ENCODE data around the gene RXRA. TPM values are rescaled to one million over a fixed set of nuclear protein-coding genes. Genes with fewer than 3 reads are reported as not detected.

The RXRA gene
- total and polyA plus RNA-seq, 4 donors, result 41.5 to 116 (median 74.1) TPM

DNA sequence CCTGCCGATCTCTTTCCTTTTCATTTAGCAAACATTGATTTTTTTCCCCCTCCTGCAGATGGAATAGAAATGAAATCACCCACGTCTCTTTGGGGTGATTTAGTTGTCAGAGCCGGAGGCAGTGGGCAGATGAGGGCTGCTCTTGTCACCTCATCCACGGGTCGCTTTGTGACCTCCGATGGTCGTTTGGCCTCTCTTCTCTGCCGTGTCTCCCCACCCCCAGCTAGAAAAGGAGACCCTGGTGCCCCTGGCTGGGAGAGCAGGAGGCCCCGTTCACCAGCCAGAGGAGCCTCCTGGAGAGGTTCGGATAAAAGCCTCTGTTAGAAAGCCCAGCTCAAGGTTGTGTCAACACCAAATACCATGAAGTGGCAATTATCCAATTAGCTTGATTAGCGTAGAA is 21.6 kb upstream of the RXRA start:
- peaks cover 6 to 16% (median 9%) of the 10 kb centered on the region in 4 donors for H3K4me1 ChIP-seq (ENCODE audit: control insufficient read depth in 4 of 4, insufficient read depth in 4 of 4, low read length in 3 of 4)
- no peaks in the 10 kb centered on the region for H3K27me3 ChIP-seq (ENCODE audit: control insufficient read depth in 4 of 4, insufficient read depth in 4 of 4, low read length in 3 of 4)
- H3K27ac ChIP-seq (ENCODE audit: low read depth in 1 of 2, low read length in 2 of 2), result no peak overlapping the region
- no peaks in the 10 kb centered on the region for H3K36me3 ChIP-seq (ENCODE audit: control insufficient read depth in 4 of 4, insufficient read depth in 3 of 4, low read depth in 1 of 4, low read length in 3 of 4)
- TF ChIP-seq FOXA2 (IDR thresholded peaks at IDR 0.05) (no peak), RXRA (IDR thresholded peaks at IDR 0.05) (no peak), EGR1 (IDR thresholded peaks at IDR 0.05; ENCODE audit: low read depth in 2 of 2) (no peak), MAX (IDR thresholded peaks at IDR 0.05) (no peak), RAD21 (IDR thresholded peaks at IDR 0.05) (no peak), SP1 (IDR thresholded peaks at IDR 0.05) (no peak)
- TF ChIP-seq, protein P1, sequence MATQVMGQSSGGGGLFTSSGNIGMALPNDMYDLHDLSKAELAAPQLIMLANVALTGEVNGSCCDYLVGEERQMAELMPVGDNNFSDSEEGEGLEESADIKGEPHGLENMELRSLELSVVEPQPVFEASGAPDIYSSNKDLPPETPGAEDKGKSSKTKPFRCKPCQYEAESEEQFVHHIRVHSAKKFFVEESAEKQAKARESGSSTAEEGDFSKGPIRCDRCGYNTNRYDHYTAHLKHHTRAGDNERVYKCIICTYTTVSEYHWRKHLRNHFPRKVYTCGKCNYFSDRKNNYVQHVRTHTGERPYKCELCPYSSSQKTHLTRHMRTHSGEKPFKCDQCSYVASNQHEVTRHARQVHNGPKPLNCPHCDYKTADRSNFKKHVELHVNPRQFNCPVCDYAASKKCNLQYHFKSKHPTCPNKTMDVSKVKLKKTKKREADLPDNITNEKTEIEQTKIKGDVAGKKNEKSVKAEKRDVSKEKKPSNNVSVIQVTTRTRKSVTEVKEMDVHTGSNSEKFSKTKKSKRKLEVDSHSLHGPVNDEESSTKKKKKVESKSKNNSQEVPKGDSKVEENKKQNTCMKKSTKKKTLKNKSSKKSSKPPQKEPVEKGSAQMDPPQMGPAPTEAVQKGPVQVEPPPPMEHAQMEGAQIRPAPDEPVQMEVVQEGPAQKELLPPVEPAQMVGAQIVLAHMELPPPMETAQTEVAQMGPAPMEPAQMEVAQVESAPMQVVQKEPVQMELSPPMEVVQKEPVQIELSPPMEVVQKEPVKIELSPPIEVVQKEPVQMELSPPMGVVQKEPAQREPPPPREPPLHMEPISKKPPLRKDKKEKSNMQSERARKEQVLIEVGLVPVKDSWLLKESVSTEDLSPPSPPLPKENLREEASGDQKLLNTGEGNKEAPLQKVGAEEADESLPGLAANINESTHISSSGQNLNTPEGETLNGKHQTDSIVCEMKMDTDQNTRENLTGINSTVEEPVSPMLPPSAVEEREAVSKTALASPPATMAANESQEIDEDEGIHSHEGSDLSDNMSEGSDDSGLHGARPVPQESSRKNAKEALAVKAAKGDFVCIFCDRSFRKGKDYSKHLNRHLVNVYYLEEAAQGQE (IDR thresholded peaks at IDR 0.05), result no peak
- WGBS, result 87% methylated on average over 11 of the region's 11 CpGs
- H3K4me3 ChIP-seq (ENCODE audit: low read depth in 1 of 3, low read length in 3 of 3), result no peak overlapping the region
- no peak for DNase-seq (ENCODE audit: low spot score)
- no peak overlapping the region for H3K9ac ChIP-seq (ENCODE audit: low read depth in 1 of 2, low read length in 2 of 2)
- no peaks in the 10 kb centered on the region for H3K9me3 ChIP-seq (ENCODE audit: control insufficient read depth in 4 of 4, low read length in 3 of 4)

GRCh38 chr9:134305533-134305932 is 20.7 kb upstream of the RXRA start:
- no peak for DNase-seq (ENCODE audit: low spot score)
- TF ChIP-seq ATF3 (IDR thresholded peaks at IDR 0.05), result no peak
- no peak for TF ChIP-seq MAX (IDR thresholded peaks at IDR 0.05)
- no peak for TF ChIP-seq RXRA (IDR thresholded peaks at IDR 0.05)
- TF ChIP-seq EGR1 (IDR thresholded peaks at IDR 0.05; ENCODE audit: low read depth in 2 of 2), result no peak
- TF ChIP-seq, protein P2, sequence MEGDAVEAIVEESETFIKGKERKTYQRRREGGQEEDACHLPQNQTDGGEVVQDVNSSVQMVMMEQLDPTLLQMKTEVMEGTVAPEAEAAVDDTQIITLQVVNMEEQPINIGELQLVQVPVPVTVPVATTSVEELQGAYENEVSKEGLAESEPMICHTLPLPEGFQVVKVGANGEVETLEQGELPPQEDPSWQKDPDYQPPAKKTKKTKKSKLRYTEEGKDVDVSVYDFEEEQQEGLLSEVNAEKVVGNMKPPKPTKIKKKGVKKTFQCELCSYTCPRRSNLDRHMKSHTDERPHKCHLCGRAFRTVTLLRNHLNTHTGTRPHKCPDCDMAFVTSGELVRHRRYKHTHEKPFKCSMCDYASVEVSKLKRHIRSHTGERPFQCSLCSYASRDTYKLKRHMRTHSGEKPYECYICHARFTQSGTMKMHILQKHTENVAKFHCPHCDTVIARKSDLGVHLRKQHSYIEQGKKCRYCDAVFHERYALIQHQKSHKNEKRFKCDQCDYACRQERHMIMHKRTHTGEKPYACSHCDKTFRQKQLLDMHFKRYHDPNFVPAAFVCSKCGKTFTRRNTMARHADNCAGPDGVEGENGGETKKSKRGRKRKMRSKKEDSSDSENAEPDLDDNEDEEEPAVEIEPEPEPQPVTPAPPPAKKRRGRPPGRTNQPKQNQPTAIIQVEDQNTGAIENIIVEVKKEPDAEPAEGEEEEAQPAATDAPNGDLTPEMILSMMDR (IDR thresholded peaks at IDR 0.05; ENCODE audit: low read depth, low read length, missing input control), result no peak
- no peak for TF ChIP-seq JUND (IDR thresholded peaks at IDR 0.05)
- no peak for TF ChIP-seq TAF1 (conservative IDR thresholded peaks at IDR 0.05)
- no peak for TF ChIP-seq GABPA (IDR thresholded peaks at IDR 0.05 in 1 of 2, conservative IDR thresholded peaks at IDR 0.05 in 1 of 2)
- TF ChIP-seq HNF4A (conservative IDR thresholded peaks at IDR 0.05), result no peak
- no peak for TF ChIP-seq RAD21 (IDR thresholded peaks at IDR 0.05)
- no peak for TF ChIP-seq FOXA2 (IDR thresholded peaks at IDR 0.05)
- no peak for TF ChIP-seq YY1 (IDR thresholded peaks at IDR 0.05)
- no peak for TF ChIP-seq SP1 (IDR thresholded peaks at IDR 0.05)
- no peak for TF ChIP-seq ZBTB33 (IDR thresholded peaks at IDR 0.05)
- TF ChIP-seq, protein P1 (IDR thresholded peaks at IDR 0.05), result no peak
- TF ChIP-seq FOXA1 (IDR thresholded peaks at IDR 0.05), result no peak
- no peak for TF ChIP-seq HNF4G (IDR thresholded peaks at IDR 0.05)
- no peak for TF ChIP-seq NR2F2 (IDR thresholded peaks at IDR 0.05)
- Histone ChIP-seq H3K4me1 (ENCODE audit: control insufficient read depth in 4 of 4, insufficient read depth in 4 of 4, low read length in 3 of 4) (peaks cover 6 to 16% (median 9%) of the 10 kb centered on the region in 4 donors), H3K9ac (ENCODE audit: low read depth in 1 of 2, low read length in 2 of 2) (no peak overlapping the region), H3K27me3 (ENCODE audit: control insufficient read depth in 4 of 4, insufficient read depth in 4 of 4, low read length in 3 of 4) (no peaks in the 10 kb centered on the region), H3K36me3 (ENCODE audit: control insufficient read depth in 4 of 4, insufficient read depth in 3 of 4, low read depth in 1 of 4, low read length in 3 of 4) (no peaks in the 10 kb centered on the region), H3K4me3 (ENCODE audit: low read depth in 1 of 3, low read length in 3 of 3) (no peak overlapping the region), H3K27ac (ENCODE audit: low read depth in 1 of 2, low read length in 2 of 2) (no peak overlapping the region), H3K9me3 (ENCODE audit: control insufficient read depth in 4 of 4, low read length in 3 of 4) (no peaks in the 10 kb centered on the region)
- 97% methylated on average over 1 of the region's 1 CpG for WGBS
